Measurements from ENCODE around the gene ABCA13.

The ABCA13 gene

DNA sequence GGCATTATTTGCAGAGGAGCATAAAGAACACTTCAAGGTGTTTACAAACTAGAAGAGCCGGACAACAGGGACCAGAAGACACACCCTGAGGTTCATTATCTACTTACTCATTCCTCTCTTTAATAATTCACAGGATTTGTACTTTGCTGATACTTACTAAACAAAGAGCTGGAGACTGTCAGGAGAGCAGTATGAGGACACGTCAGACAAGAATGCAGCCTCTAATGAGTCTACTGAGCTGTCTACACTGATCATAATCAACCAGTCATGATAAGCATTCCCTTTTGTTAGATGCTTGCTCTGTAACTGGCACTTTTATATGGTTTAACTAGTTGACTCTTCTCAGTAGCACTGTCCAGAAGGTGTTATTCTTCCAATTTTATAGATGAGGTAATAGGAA is 509.7 kb downstream of the ABCA13 start:
- no peak for DNase-seq (ENCODE audit: extremely low spot score, insufficient read length, low read depth)
- no peak for FAIRE-seq

DNA sequence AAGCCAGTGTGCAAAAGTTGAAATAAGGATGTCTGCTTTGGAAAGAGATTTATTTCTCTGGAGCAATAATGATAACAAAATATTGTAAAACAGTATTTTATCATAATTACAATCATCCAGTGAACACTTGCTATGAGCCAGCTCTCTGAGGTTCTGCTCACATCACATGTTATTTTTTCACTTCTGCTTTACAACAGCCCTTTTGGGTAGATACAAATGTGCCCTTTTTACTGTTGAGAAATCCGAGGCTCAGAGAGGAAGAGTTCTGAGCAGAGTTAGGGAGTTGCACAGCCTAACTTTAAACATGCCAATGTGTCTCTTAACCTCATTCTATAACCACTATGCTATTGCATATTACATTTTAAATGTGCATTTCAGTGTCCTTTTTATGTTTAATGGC is 520.5 kb downstream of the ABCA13 start:
- no peak for DNase-seq (ENCODE audit: extremely low spot score, insufficient read length, low read depth)
- FAIRE-seq = no peak

Measured in GM18507 (cell line).